Measurements from ENCODE around the gene KCNN4.
"Not testable (repeated sequence)": the region's sequence is repeated elsewhere in the genome, so short reads cannot be mapped to it uniquely, and the experiment has no call there.

GRCh38 chr19:43806401-43806800 lies 25.6 kb upstream of the KCNN4 start:
- TF ChIP-seq CTCF (IDR thresholded peaks at IDR 0.05; ENCODE audit: borderline replicate concordance, extremely low read depth, low read length, poor library complexity, severe bottlenecking); EZH2 (IDR thresholded peaks at IDR 0.05; ENCODE audit: borderline replicate concordance, low read depth, low read length, severe bottlenecking): not testable (repeated sequence)

All from DND-41 (cell line).